Measurements from ENCODE around the gene PJA2. TPM values are rescaled to one million over a fixed set of nuclear protein-coding genes. Genes with fewer than 3 reads are reported as not detected.
A peak's percentile ranks its signal among the peaks of the same experiment; 100 is the strongest.

The PJA2 gene
- total and polyA plus RNA-seq, 9 of the 15 experiments (the other 6 are each of a cell fraction or from before 2014, with no cell fraction given), result 25.1 to 82.1 (median 50.1) TPM

DNA sequence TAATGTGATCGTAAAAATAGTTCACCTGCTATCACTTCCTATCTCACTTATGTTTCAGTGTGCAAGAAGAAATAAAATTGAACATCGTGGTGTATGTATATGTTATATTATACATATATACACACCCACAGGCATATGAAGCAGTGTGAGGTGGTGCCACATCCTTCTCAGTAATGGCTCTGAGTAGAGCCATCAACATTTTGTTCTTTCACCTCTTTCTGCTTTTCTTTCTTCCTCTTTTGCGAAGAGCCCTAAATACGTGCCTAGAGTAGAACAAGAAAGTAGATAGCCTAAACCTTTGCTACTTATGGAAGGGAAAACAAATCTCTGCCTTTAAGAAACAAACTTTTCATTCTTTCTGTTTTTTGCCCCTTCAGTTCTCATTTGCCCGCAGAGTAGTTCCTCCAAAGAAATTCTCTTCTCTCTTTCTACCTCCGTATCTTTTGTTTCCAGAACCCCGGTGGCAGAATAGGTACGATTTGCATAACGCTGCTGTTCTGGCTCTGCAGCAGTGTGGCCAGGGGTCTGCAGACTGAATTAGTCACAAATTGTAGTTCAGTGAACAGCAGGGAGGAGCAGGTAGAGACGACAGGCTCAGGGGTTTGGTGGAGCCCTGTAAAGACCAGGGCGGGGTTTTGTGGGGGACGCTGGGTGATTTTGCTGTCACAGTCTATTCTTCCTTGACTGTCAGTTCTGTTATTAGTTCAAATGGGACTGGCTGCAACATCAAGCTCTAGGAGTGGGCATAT is 40.5 kb upstream of the PJA2 start:
- no peaks in the 10 kb centered on the region for H3K27me3 ChIP-seq (ENCODE audit: control insufficient read depth in 2 of 2, insufficient read depth in 2 of 2, low read length in 2 of 2)
- WGBS (ENCODE audit: insufficient coverage, low coverage, missing lambda C conversion rate), result 14% methylated on average over 12 of the region's 12 CpGs
- no peaks in the 10 kb centered on the region for H4K20me1 ChIP-seq (replicated peaks; ENCODE audit: control insufficient read depth, insufficient read depth, low read length)
- POLR2A ChIA-PET, result interaction anchor here (1.1 kb wide), 1 partner anchor 40 kb away, joined by 3 read pairs; no protein-coding TSS in a partner anchor
- in situ Hi-C loops (cut with MboI), result no loop called here
- peak in 1 of 4 experiments; percentile 21 for DNase-seq (ENCODE audit: extremely low read depth in 1 of 4, low spot score in 3 of 4)
- TF ChIP-seq PCBP2 (IDR thresholded peaks at IDR 0.05; ENCODE audit: low read depth, low read length, poor library complexity, severe bottlenecking) (no peak), ZFP36 (IDR thresholded peaks at IDR 0.05; ENCODE audit: low read depth, low read length, partially characterized antibody) (no peak), CBX8 (IDR thresholded peaks at IDR 0.05; ENCODE audit: borderline replicate concordance, extremely low read depth, low read depth, low read length, poor library complexity, severe bottlenecking) (no peak)
- TF ChIP-seq, protein P1, sequence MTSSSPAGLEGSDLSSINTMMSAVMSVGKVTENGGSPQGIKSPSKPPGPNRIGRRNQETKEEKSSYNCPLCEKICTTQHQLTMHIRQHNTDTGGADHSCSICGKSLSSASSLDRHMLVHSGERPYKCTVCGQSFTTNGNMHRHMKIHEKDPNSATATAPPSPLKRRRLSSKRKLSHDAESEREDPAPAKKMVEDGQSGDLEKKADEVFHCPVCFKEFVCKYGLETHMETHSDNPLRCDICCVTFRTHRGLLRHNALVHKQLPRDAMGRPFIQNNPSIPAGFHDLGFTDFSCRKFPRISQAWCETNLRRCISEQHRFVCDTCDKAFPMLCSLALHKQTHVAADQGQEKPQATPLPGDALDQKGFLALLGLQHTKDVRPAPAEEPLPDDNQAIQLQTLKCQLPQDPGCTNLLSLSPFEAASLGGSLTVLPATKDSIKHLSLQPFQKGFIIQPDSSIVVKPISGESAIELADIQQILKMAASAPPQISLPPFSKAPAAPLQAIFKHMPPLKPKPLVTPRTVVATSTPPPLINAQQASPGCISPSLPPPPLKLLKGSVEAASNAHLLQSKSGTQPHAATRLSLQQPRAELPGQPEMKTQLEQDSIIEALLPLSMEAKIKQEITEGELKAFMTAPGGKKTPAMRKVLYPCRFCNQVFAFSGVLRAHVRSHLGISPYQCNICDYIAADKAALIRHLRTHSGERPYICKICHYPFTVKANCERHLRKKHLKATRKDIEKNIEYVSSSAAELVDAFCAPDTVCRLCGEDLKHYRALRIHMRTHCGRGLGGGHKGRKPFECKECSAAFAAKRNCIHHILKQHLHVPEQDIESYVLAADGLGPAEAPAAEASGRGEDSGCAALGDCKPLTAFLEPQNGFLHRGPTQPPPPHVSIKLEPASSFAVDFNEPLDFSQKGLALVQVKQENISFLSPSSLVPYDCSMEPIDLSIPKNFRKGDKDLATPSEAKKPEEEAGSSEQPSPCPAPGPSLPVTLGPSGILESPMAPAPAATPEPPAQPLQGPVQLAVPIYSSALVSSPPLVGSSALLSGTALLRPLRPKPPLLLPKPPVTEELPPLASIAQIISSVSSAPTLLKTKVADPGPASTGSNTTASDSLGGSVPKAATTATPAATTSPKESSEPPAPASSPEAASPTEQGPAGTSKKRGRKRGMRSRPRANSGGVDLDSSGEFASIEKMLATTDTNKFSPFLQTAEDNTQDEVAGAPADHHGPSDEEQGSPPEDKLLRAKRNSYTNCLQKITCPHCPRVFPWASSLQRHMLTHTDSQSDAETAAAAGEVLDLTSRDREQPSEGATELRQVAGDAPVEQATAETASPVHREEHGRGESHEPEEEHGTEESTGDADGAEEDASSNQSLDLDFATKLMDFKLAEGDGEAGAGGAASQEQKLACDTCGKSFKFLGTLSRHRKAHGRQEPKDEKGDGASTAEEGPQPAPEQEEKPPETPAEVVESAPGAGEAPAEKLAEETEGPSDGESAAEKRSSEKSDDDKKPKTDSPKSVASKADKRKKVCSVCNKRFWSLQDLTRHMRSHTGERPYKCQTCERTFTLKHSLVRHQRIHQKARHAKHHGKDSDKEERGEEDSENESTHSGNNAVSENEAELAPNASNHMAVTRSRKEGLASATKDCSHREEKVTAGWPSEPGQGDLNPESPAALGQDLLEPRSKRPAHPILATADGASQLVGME (CRISPR knock-in tag; IDR thresholded peaks at IDR 0.05), result no peak
- TF ChIP-seq, protein P2, sequence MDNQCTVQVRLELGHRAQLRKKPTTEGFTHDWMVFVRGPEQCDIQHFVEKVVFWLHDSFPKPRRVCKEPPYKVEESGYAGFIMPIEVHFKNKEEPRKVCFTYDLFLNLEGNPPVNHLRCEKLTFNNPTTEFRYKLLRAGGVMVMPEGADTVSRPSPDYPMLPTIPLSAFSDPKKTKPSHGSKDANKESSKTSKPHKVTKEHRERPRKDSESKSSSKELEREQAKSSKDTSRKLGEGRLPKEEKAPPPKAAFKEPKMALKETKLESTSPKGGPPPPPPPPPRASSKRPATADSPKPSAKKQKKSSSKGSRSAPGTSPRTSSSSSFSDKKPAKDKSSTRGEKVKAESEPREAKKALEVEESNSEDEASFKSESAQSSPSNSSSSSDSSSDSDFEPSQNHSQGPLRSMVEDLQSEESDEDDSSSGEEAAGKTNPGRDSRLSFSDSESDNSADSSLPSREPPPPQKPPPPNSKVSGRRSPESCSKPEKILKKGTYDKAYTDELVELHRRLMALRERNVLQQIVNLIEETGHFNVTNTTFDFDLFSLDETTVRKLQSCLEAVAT (IDR thresholded peaks at IDR 0.05), result no peak
- TF ChIP-seq, protein P3, sequence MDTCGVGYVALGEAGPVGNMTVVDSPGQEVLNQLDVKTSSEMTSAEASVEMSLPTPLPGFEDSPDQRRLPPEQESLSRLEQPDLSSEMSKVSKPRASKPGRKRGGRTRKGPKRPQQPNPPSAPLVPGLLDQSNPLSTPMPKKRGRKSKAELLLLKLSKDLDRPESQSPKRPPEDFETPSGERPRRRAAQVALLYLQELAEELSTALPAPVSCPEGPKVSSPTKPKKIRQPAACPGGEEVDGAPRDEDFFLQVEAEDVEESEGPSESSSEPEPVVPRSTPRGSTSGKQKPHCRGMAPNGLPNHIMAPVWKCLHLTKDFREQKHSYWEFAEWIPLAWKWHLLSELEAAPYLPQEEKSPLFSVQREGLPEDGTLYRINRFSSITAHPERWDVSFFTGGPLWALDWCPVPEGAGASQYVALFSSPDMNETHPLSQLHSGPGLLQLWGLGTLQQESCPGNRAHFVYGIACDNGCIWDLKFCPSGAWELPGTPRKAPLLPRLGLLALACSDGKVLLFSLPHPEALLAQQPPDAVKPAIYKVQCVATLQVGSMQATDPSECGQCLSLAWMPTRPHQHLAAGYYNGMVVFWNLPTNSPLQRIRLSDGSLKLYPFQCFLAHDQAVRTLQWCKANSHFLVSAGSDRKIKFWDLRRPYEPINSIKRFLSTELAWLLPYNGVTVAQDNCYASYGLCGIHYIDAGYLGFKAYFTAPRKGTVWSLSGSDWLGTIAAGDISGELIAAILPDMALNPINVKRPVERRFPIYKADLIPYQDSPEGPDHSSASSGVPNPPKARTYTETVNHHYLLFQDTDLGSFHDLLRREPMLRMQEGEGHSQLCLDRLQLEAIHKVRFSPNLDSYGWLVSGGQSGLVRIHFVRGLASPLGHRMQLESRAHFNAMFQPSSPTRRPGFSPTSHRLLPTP (IDR thresholded peaks at IDR 0.05; ENCODE audit: borderline replicate concordance, extremely low read depth, insufficient read length), result no peak
- no peaks in the 10 kb centered on the region for H3K9me1 ChIP-seq (ENCODE audit: control insufficient read depth, insufficient read depth, low read length)
- BruUV-seq (replicated peaks), result no TSS peak
- H3K79me2 ChIP-seq (ENCODE audit: control insufficient read depth, insufficient read depth, low read length), result no peaks in the 10 kb centered on the region
- H3K9ac ChIP-seq (ENCODE audit: insufficient read depth in 1 of 2, low read depth in 2 of 2, low read length in 2 of 2), result no peak overlapping the region; a peak in 1 of 4 replicates
- ATAC-seq, result peak; percentile 22; the same call in 1 of the 3 replicates
- H3K36me3 ChIP-seq (ENCODE audit: control insufficient read depth, insufficient read depth, low read length), result no peaks in the 10 kb centered on the region
- no peak for FAIRE-seq
- no peaks in the 10 kb centered on the region for H3K9me3 ChIP-seq (replicated peaks; ENCODE audit: control insufficient read depth, insufficient read depth, low read depth, low read length)
- H3K4me1 ChIP-seq (replicated peaks in 1 of 2; ENCODE audit: control insufficient read depth in 2 of 2, insufficient read depth in 2 of 2, low read length in 2 of 2), result 0 out of 5 replicates have a peak, but pooled peaks cover 0 to 3% of the 10 kb centered on the region in 2 experiments
- intact Hi-C loops (cut with micrococcal nuclease), result no loop called here
- peak overlapping the region; percentile 43 for H3K4me2 ChIP-seq (ENCODE audit: insufficient read depth, low read length)
- H3K4me3 ChIP-seq, result 0 out of 2 replicates have a peak overlapping the region, but pooled peaks have one; percentile 2
- CTCF ChIA-PET (ENCODE audit: low intra/inter-chr PET ratio), result no interaction called here
- H3K27ac ChIP-seq (ENCODE audit: extremely low read depth, low read depth, low read length), result no peak overlapping the region
- H2AFZ ChIP-seq (ENCODE audit: low read depth, low read length), result peak overlapping the region; percentile 70
